SK-N-DZ (cell line): Measurements from ENCODE around the gene PPP2R2D. TPM values are rescaled to one million over a fixed set of nuclear protein-coding genes. Genes with fewer than 3 reads are reported as not detected.
A peak's percentile ranks its signal among the peaks of the same experiment; 100 is the strongest.

Experiments used
- DNase-seq: peaks from one replicate; pipeline ENCODE4 v3.0.0-alpha.2; 2015; ENCODE audit warnings: low spot score
- polyA plus RNA-seq, 2 experiments: library from polyadenylated mRNA; depleted of rRNA; stranded (reverse); fragments of >200 nt; gene quantifications; 2 replicates each; pipeline ENCODE4 v1.2.3, GENCODE V29; 2014

Gene PPP2R2D
- 28.5 and 36.9 TPM in 2 replicates for polyA plus RNA-seq (2014; cell fraction: cytosol; rRNA removed)
- polyA plus RNA-seq (2014; cell fraction: nucleus; rRNA removed), result 51.0 and 68.0 TPM in 2 replicates

- peak; percentile 90 for DNase-seq
Observed at GRCh38 chr10:131900350-131901152, at the start of gene PPP2R2D. Gene PPP2R2D, plus strand, starts transcription at chr10:131901008. Its CDS starts 141 bp downstream, at chr10:131901149.

GRCh38 chr10:131851346-131851745 is 49.5 kb upstream of the PPP2R2D start:
- DNase-seq, result no peak

GRCh38 chr10:131852176-131852822 is 48.5 kb upstream of the PPP2R2D start:
- DNase-seq, result no peak

- DNase-seq, result no peak
Observed at GRCh38 chr10:131852823-131853609, 47.8 kb upstream of the PPP2R2D start.

GRCh38 chr10:131853610-131853964 is 47.2 kb upstream of the PPP2R2D start:
- DNase-seq, result no peak

- DNase-seq, result no peak
Observed at GRCh38 chr10:131854579-131855335, 46.1 kb upstream of the PPP2R2D start.

GRCh38 chr10:131855461-131856401 is 45.1 kb upstream of the PPP2R2D start:
- no peak for DNase-seq

GRCh38 chr10:131856441-131857094 is 44.2 kb upstream of the PPP2R2D start:
- no peak for DNase-seq

- no peak for DNase-seq
Observed at GRCh38 chr10:131857156-131858117, 43.4 kb upstream of the PPP2R2D start.

- DNase-seq, result no peak
Observed at GRCh38 chr10:131858118-131858515, 42.7 kb upstream of the PPP2R2D start.

- DNase-seq, result no peak
Observed at GRCh38 chr10:131858583-131859340, 42.0 kb upstream of the PPP2R2D start.

GRCh38 chr10:131859341-131860020 is 41.3 kb upstream of the PPP2R2D start:
- DNase-seq, result no peak

GRCh38 chr10:131860311-131860710 is 40.5 kb upstream of the PPP2R2D start:
- DNase-seq, result no peak

GRCh38 chr10:131860806-131861440 is 39.9 kb upstream of the PPP2R2D start:
- no peak for DNase-seq

- no peak for DNase-seq
Observed at GRCh38 chr10:131862548-131862947, 38.3 kb upstream of the PPP2R2D start.

GRCh38 chr10:131865223-131865917 is 35.4 kb upstream of the PPP2R2D start:
- no peak for DNase-seq
